ENCODE data around the gene KSR2. TPM values are rescaled to one million over a fixed set of nuclear protein-coding genes. Genes with fewer than 3 reads are reported as not detected.

The KSR2 gene
- total and polyA plus RNA-seq, 9 donors, result under 0.01 to 0.15 (median 0.08) TPM; not detected in 4

DNA sequence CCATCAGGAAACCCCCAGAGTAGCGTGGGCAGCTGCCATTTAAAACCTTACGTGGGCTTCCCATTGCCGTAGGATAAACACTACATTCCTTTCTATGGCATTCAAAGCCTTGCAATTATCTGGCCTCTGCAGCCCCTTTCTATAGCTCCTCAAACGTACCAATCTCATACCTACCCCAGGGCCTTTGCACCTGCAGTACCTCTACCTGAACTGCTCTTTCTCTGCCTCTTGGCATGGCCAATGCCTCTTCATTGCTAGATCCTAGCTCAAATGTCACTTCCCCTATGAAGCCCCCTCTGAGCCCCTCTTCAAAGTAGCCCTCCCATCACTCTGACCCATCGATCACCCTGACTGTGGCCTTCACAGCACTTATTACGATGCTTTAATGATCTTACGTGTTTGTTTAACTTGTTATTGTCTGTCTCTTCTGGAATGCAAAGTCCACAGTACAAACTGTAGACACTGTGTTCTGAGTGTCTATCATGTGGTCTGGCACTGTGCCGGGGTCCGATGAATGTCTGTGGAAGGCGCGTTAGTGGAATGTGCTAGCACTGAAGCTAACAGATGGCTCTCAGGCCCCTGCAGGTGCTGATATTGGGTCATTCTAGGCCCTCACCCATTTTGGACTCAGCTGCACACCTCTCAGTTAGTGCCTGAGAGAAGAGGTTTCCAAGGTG, 450.1 kb downstream of the KSR2 start:
- Histone ChIP-seq H3K9me3 (no peaks in the 10 kb centered on the region), H3K27me3 (no peaks in the 10 kb centered on the region), H3K4me1 (ENCODE audit: insufficient read depth) (no peaks in the 10 kb centered on the region), H3K27ac (no peak overlapping the region), H3K36me3 (no peaks in the 10 kb centered on the region), H3K4me3 (no peak overlapping the region)
- TF ChIP-seq CTCF (IDR thresholded peaks at IDR 0.05), result no peak
- no peak for TF ChIP-seq EP300 (IDR thresholded peaks at IDR 0.05)
- TF ChIP-seq POLR2A (IDR thresholded peaks at IDR 0.05), result no peak
- no peak for DNase-seq
- 59 to 73% (median 72%) methylated on average over 11 of the region's 11 CpGs for WGBS, 3 donors
- intact Hi-C loops (cut with DNase I), result no loop called here

DNA sequence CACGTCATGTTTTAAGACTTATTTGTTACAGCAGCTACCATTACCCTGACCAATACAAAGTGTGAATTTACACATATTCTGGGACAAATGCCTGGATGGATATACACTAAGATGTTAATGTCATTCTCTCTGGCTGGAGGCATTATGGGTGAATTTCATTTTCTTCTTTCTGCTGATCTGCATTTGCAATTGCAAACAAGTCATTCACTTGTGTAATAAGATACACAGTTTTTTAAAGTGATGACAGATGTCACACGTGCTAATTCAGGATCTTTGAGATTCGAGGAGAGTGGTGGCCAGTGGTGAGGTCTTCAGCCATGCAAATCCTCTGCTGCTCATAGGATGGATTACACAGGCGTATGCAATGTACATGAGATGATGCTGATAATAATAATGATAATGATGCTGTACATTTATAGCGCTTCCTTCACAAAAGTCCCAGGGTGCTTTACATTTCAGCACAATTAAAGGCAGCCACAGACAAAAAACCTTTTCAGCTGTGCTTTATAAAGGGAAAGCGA, 451.5 kb downstream of the KSR2 start:
- DNase-seq, result no peak
- intact Hi-C loops (cut with DNase I), result no loop called here
- Histone ChIP-seq H3K27me3 (no peaks in the 10 kb centered on the region), H3K36me3 (no peaks in the 10 kb centered on the region), H3K27ac (no peak overlapping the region), H3K9me3 (no peaks in the 10 kb centered on the region), H3K4me3 (no peak overlapping the region), H3K4me1 (ENCODE audit: insufficient read depth) (no peaks in the 10 kb centered on the region)
- WGBS, 3 donors, result 62 to 76% (median 75%) methylated on average over 6 of the region's 6 CpGs
- TF ChIP-seq CTCF (IDR thresholded peaks at IDR 0.05), result no peak

- Histone ChIP-seq H3K4me3 (no peak overlapping the region), H3K4me1 (ENCODE audit: insufficient read depth) (no peaks in the 10 kb centered on the region), H3K27me3 (no peaks in the 10 kb centered on the region), H3K36me3 (no peaks in the 10 kb centered on the region), H3K9me3 (no peaks in the 10 kb centered on the region), H3K27ac (no peak overlapping the region)
- DNase-seq, result no peak
- TF ChIP-seq POLR2A (IDR thresholded peaks at IDR 0.05) (no peak), CTCF (IDR thresholded peaks at IDR 0.05) (no peak), EP300 (IDR thresholded peaks at IDR 0.05) (no peak)
- 45 to 73% (median 64%) methylated on average over 4 of the region's 4 CpGs for WGBS, 3 donors
- intact Hi-C loops (cut with DNase I), result no loop called here
Measured at GRCh38 chr12:117516034-117516433, 452.8 kb downstream of the KSR2 start.

DNA sequence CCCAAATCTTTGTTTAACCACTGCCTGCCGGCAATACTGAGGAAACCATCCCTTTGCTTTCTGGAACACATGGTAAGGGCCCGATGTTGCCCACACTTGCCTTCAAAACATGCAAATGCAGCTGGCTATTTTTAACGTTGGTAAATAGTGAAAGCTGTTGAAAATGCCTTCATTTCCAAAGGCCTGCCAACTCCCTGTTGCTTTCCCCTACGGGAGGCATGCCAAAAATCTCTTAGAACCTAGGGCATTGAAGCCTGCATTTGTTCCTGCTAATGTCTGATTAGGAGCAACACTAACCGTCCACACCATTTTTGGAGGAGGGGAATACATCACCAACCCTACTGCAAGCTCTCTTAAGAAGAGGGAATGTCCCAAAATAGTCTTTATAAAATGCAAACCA, 454.8 kb downstream of the KSR2 start:
- 13 to 28% (median 13%) methylated on average over 5 of the region's 5 CpGs for WGBS, 3 donors
- intact Hi-C loops (cut with DNase I), result no loop called here
- no peak for DNase-seq

More for the DNA sequence above, 454.8 kb downstream of the KSR2 start:
- Histone ChIP-seq H3K9me3 (no peaks in the 10 kb centered on the region), H3K27me3 (no peaks in the 10 kb centered on the region), H3K4me3 (no peak overlapping the region), H3K36me3 (no peaks in the 10 kb centered on the region), H3K27ac (no peak overlapping the region), H3K4me1 (ENCODE audit: insufficient read depth) (no peaks in the 10 kb centered on the region)
- TF ChIP-seq EP300 (IDR thresholded peaks at IDR 0.05) (no peak), POLR2A (IDR thresholded peaks at IDR 0.05) (no peak), CTCF (IDR thresholded peaks at IDR 0.05) (no peak)

Data from ovary (tissue), 9 donors.